Hematopoietic multipotent progenitor cell treated with erythropoietin and hydrocortisone succinate and interleukin-3 and kit ligand, for 8 days (in vitro differentiated cells): ENCODE measurements around the gene ZC3HAV1L.
"Not testable (repeated sequence)": the region's sequence is repeated elsewhere in the genome, so short reads cannot be mapped to it uniquely, and the experiment has no call there.

ENCODE experiments used
- DNase-seq: peaks from one replicate; pipeline ENCODE4 v3.0.0-alpha.2; 2015

The ZC3HAV1L gene

GRCh38 chr7:139035586-139036353 is at the start of gene ZC3HAV1L:
Gene ZC3HAV1L, minus strand, starts transcription at chr7:139036042. Its CDS starts 25 bp downstream, at chr7:139036017.
- DNase-seq: peak; percentile 66

DNA sequence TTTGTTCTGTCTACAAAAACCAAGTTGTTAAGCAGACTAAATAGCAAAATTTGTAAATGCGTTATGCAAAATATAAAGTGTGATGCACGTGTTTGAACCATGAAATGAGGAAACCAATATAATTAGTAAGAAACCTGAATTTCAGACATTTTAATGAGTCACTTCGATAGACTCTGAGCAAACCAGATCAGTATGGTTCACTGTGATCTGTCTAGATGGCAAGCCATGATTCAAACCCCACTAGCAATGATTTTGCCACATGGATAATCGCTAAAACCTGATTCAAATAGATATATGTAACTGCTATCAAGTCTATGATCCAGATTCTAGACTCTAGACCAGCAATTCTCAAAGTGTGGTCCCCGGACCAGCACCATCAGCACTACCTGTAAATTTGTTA is 48.9 kb upstream of the ZC3HAV1L start:
- no peak for DNase-seq

DNA sequence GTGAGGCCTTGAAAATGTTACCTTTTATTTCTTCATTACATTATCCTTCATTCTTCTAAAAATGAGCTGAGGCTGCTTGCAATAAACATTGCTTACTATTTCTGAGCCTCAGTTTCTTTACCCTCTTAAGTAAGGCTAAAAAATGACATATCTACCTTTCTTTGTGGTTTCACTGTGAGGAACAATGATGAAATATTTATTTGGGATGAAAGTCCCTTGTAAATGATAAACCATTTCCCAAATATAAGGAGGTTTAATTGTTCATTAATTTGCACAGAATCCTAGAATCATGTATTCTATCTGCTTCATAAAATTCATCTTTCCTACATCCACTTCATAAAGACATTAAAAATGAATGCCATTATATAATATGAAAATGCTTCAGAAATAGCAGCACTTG is 45.7 kb upstream of the ZC3HAV1L start:
- no peak for DNase-seq

GRCh38 chr7:139080905-139081304 is 45.1 kb upstream of the ZC3HAV1L start:
- DNase-seq: no peak

DNA sequence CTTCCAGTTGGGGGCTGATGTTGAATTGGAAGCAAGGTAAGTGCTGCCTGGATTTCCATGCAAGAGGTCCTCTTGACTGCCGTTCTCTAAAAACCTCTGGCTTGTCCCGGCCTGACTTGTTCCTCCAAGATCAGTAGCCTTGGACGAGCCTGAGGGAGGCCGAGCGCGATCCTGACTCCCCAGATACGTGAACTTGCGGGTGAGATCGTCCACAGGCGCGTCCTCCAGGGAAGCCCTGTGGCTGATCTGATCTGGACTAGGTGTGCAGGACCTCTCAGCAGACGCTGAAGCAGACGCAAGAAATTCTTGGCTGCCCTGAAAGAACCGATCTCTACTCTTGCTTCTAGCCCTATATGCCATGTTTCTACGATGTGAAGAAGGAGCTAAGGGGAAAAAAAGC is 44.0 kb upstream of the ZC3HAV1L start:
- DNase-seq: no peak

DNA sequence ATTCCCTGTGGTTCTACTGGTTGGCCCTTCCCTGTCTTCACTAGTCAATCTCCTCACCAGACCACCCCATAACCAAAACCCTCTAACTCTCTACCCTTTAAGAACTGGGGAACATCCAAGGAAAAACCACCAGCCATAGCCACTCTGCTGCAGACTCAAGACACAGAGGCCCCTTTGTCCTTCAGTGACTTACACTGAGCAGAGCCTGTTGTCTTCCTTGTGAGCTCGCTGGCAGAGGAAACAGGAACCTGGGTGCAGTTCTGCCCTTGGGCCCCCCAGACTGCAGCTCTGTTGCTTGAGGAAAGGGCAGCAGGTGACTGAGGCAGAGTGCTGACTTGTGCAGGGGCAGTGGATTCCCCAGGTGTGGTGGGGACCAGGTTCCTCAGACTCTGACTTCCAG is 43.1 kb upstream of the ZC3HAV1L start:
- no peak for DNase-seq

DNA sequence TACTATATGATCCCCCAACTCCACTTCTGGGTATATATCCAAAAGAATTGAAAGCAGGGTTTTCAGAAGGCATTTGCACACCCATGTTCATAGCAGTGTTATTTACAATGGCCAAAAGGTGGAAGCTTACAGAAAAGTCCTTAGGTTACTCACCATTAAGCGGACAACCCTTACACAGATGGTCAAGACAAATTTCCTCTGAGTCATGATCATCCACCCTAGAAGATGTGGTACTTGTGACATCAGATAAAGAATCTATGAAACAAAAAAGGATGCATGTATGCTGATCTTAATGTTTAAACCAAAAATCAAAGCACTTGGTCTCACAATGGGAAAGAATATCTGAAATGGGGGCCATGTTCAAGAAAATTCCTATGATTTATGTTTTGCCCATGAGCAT is 42.6 kb upstream of the ZC3HAV1L start:
- no peak for DNase-seq

- not testable (repeated sequence) for DNase-seq
These were observed 41.9 kb upstream of the ZC3HAV1L start for GRCh38 chr7:139077706-139078105.

GRCh38 chr7:139075871-139076686 is 40.2 kb upstream of the ZC3HAV1L start:
- no peak for DNase-seq

GRCh38 chr7:139075031-139075652 is 39.3 kb upstream of the ZC3HAV1L start:
- DNase-seq: peak; percentile 80

- no peak for DNase-seq
These were observed 37.0 kb upstream of the ZC3HAV1L start for GRCh38 chr7:139072796-139073195.

- peak; percentile 40 for DNase-seq
These were observed 35.8 kb upstream of the ZC3HAV1L start for GRCh38 chr7:139071680-139072079.

- DNase-seq: no peak
These were observed 32.9 kb upstream of the ZC3HAV1L start for GRCh38 chr7:139068544-139069399.

DNA sequence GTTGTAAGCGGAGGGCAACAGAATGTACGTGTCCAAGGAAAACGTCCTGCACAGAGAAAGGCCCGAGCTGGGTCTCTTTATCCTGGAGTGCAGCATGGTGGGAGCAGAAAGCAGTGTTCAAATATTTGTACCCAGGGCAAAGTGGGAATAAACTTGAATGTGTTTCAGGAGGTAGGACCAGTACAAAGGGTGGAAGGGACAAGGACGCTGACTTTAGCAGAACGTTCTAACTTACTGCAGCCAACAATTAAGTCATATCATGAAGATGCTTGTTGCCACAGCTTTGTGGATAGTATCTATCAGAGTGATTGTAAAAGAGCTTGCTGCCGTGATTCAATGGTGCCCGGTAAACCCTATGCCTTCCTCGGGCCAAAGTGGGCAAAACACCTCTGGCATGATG is 30.5 kb upstream of the ZC3HAV1L start:
- DNase-seq: no peak

- DNase-seq: no peak
These were observed 29.5 kb upstream of the ZC3HAV1L start for GRCh38 chr7:139065323-139065722.

- no peak for DNase-seq
These were observed 25.6 kb upstream of the ZC3HAV1L start for GRCh38 chr7:139061416-139061815.

DNA sequence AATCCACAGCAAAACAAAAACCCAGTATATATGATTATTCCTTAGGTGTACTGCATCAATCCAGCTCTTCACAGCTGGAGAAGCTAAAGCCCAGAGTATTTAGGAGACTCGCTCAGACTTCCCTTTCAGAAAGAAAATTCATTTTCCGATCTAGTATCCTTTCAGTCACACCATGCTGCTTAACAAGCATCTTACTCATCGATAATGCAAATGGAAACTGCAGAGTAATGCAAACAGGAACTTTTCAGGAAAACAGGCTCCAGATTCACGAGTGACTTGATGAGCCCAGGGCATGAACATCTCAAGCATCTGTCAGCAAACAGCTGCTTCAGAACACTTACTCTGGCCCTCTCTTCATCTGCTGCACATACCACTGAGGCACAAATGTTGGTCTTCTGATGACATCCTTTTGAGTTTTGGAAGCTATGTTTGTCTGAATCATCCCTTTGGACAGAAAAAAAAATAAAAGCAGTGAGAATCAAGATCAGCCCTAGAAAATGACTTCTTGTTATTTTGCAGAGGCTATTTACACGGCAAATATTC is 24.9 kb upstream of the ZC3HAV1L start:
- no peak for DNase-seq

- DNase-seq: no peak
These were observed 24.1 kb upstream of the ZC3HAV1L start for GRCh38 chr7:139059905-139060304.

- no peak for DNase-seq
These were observed 23.1 kb upstream of the ZC3HAV1L start for GRCh38 chr7:139058943-139059342.

- DNase-seq: no peak
These were observed 19.8 kb upstream of the ZC3HAV1L start for GRCh38 chr7:139055674-139056073.

- not testable (repeated sequence) for DNase-seq
These were observed 18.8 kb upstream of the ZC3HAV1L start for GRCh38 chr7:139054656-139055055.

DNA sequence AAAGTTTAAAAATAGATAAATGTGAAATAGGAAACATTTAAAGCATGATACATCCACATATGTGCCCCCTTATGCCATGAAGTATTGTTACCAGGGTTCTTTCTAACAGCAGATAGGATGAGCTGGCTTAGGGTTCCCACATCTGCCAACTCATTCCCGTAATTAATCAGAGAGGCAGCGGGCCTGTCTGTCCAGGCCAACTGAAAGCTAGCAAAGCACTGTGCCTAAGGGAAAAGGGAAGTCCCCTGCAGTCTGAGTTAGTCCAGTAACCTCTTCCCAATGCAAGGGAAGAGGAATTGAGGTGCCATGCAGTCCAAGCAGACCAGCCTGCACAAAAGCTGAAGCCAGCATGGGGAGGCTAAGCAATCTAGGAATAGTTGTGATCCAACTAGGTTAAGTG is 18.3 kb upstream of the ZC3HAV1L start:
- DNase-seq: no peak
